GM06990 (cell line): Measurements from ENCODE around the gene SKA1.
A peak's percentile ranks its signal among the peaks of the same experiment; 100 is the strongest.

ENCODE experiments used
- DNase-seq: peaks from one replicate; pipeline ENCODE4 v3.0.0-alpha.2; 2011; ENCODE audit not compliant: insufficient read length; ENCODE audit errors: extremely low read depth
- H3K27me3 ChIP-seq: replicated peaks from 2 replicates; pipeline ENCODE4 v1.6.0; 2011; ENCODE audit warnings: low read length; ENCODE audit not compliant: control insufficient read depth, insufficient read depth
- H3K36me3 ChIP-seq: 2 replicates; pipeline ENCODE4 v1.5.1; 2011; ENCODE audit warnings: low read length; ENCODE audit not compliant: control insufficient read depth, insufficient read depth
- H3K4me3 ChIP-seq: replicated peaks from 2 replicates; pipeline ENCODE4 v1.5.1; 2011; ENCODE audit warnings: low read depth, mild to moderate bottlenecking, control low read depth, low read length
- CTCF ChIP-seq: IDR thresholded peaks from 2 replicates; pipeline ENCODE4 v1.5.1; 2011; ENCODE audit warnings: low read length, control low read depth, mild to moderate bottlenecking, inconsistent platforms; ENCODE audit not compliant: insufficient read depth, poor library complexity, severe bottlenecking

The SKA1 gene

GRCh38 chr18:50373561-50374219 is 1.2 kb upstream of the SKA1 start:
- no peak for TF ChIP-seq CTCF

GRCh38 chr18:50374220-50374752 is 560 bp upstream of the SKA1 start:
- no peak for TF ChIP-seq CTCF
- no peak for DNase-seq
- Histone ChIP-seq H3K36me3 (no peaks in the 10 kb centered on the region; the same call in 1 of the 2 replicates), H3K4me3 (peak overlapping the region; percentile 55), H3K27me3 (no peaks in the 10 kb centered on the region)

More at GRCh38 chr18:50373561-50374219, 1.2 kb upstream of the SKA1 start:
- H3K36me3 ChIP-seq = no peaks in the 10 kb centered on the region
- no peak for DNase-seq
- H3K4me3 ChIP-seq = no peak overlapping the region
- no peaks in the 10 kb centered on the region for H3K27me3 ChIP-seq

- TF ChIP-seq CTCF = no peak
- no peak for DNase-seq
- Histone ChIP-seq H3K36me3 (no peaks in the 10 kb centered on the region; the same call in none of the 2 replicates), H3K27me3 (no peaks in the 10 kb centered on the region), H3K4me3 (no peak overlapping the region)
Measured at GRCh38 chr18:50377061-50377798, 2.4 kb downstream of the SKA1 start.

- peaks cover 2% of the 10 kb centered on the region for H3K36me3 ChIP-seq
- TF ChIP-seq CTCF = no peak
- H3K4me3 ChIP-seq = no peak overlapping the region
- H3K27me3 ChIP-seq = no peaks in the 10 kb centered on the region
- no peak for DNase-seq
Measured at GRCh38 chr18:50388988-50389387, 14.1 kb downstream of the SKA1 start.

- DNase-seq = no peak
- H3K36me3 ChIP-seq = no peaks in the 10 kb centered on the region; the same call in none of the 2 replicates
- H3K4me3 ChIP-seq = no peak overlapping the region
- no peak for TF ChIP-seq CTCF
- H3K27me3 ChIP-seq = no peaks in the 10 kb centered on the region
Measured at GRCh38 chr18:50393802-50394201, 19.0 kb downstream of the SKA1 start.
